HEK293T (cell line): ENCODE results near the gene COMP.
A peak's percentile ranks its signal among the peaks of the same experiment; 100 is the strongest.

ENCODE experiments used
- CTCF ChIA-PET: fragments of 350-600 bp; formaldehyde crosslinking; extraction: SDS; loops from one replicate; lab custom pipeline; 2021; ENCODE audit warnings: antibody characterized with exemption, inconsistent platforms; lab: Yijun Ruan, JAX
- POLR2A ChIA-PET: fragments of 350-600 bp; formaldehyde crosslinking; extraction: SDS; loops from one replicate; lab custom pipeline; 2020; ENCODE audit warnings: antibody characterized with exemption, inconsistent platforms; lab: Yijun Ruan, JAX
- DNase-seq: peaks from one replicate; pipeline ENCODE4 v3.0.0; 2012; ENCODE audit warnings: mixed read lengths; ENCODE audit errors: extremely low spot score
- ARNT ChIP-seq: fragments of 450-650 bp; IDR thresholded peaks from 2 replicates; pipeline ENCODE4 v1.6.1; 2017; ENCODE audit warnings: mild to moderate bottlenecking
- BHLHE40 ChIP-seq: fragments of 450-650 bp; IDR thresholded peaks from 2 replicates; pipeline ENCODE4 v1.6.1; 2016; ENCODE audit warnings: mild to moderate bottlenecking, moderate library complexity, borderline replicate concordance
- CTBP1 ChIP-seq: fragments of 450-650 bp; IDR thresholded peaks from 2 replicates; pipeline ENCODE4 v1.6.1; 2016; ENCODE audit warnings: borderline replicate concordance
- ELF4 ChIP-seq: fragments of 450-650 bp; IDR thresholded peaks from 2 replicates; pipeline ENCODE4 v1.6.1; 2017; ENCODE audit warnings: antibody characterized with exemption
- FOXA1 ChIP-seq: fragments of 450-650 bp; IDR thresholded peaks from 2 replicates; pipeline ENCODE4 v1.6.1; 2016; ENCODE audit warnings: mild to moderate bottlenecking
- FOXK2 ChIP-seq: fragments of 450-650 bp; IDR thresholded peaks from 2 replicates; pipeline ENCODE4 v1.6.1; 2016; ENCODE audit warnings: mild to moderate bottlenecking
- FOXM1 ChIP-seq: fragments of 450-650 bp; IDR thresholded peaks from 2 replicates; pipeline ENCODE4 v1.6.1; 2017; ENCODE audit warnings: mild to moderate bottlenecking, borderline replicate concordance
- HDGF ChIP-seq: fragments of 450-650 bp; IDR thresholded peaks from 2 replicates; pipeline ENCODE4 v1.6.1; 2017; ENCODE audit warnings: antibody characterized with exemption, borderline replicate concordance
- L3MBTL2 ChIP-seq: fragments of 450-650 bp; conservative IDR thresholded peaks from 2 replicates; pipeline ENCODE4 v1.6.1; 2016; ENCODE audit warnings: mild to moderate bottlenecking
- LEF1 ChIP-seq: fragments of 450-650 bp; IDR thresholded peaks from 2 replicates; pipeline ENCODE4 v1.6.1; 2017; ENCODE audit warnings: mild to moderate bottlenecking, borderline replicate concordance
- NFRKB ChIP-seq: fragments of 450-650 bp; IDR thresholded peaks from 2 replicates; pipeline ENCODE4 v1.6.1; 2016; ENCODE audit warnings: mild to moderate bottlenecking, moderate library complexity
- SP1 ChIP-seq: fragments of 450-650 bp; IDR thresholded peaks from 2 replicates; pipeline ENCODE4 v1.6.1; 2017
- SUZ12 ChIP-seq: fragments of 450-650 bp; IDR thresholded peaks from 2 replicates; pipeline ENCODE4 v1.6.1; 2016; ENCODE audit warnings: mild to moderate bottlenecking
- TARDBP ChIP-seq: fragments of 450-650 bp; IDR thresholded peaks from 2 replicates; pipeline ENCODE4 v1.6.1; 2016
- ZNF384 ChIP-seq: fragments of 450-650 bp; IDR thresholded peaks from 2 replicates; pipeline ENCODE4 v1.6.1; 2016
- TF ChIP-seq, protein P1 (sequence below): fragments of 450-650 bp; IDR thresholded peaks from 2 replicates; pipeline ENCODE4 v1.6.1; 2016

The COMP gene

DNA sequence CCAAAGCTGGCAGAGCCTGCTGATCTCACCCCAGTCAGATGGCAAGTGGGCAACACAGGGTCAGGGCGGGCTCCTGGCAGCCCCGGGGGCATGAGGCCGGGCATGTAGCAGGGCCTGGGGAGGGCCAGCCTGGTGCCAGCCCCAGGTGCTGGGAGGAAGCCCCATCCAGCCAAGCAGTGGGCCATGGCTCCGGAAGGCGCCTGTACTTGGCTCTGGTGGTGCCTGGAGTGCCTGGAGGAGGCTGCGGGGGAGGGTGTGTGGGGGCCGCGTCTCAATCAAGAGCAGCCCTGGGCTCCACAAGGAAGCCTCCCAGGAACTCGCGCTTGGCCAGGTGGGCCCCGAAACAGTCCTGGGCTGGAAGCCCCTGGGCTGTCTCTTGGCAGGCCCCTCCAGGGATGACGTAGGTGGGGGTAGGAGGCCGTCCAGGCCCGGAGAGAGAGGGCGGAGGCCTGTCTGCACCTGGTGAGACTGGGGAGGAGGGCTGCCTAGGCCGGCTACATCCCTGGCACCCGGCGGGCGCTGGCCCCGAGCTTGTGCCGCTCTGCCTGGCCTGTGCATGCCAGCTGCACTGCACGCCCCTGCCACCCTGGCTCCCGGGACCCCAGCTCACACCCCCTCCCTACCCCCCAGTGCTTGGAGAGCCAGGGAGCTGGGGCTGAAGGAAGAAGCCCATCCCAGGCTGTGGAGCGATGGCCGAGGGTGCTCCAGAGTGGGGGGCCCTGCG lies 45.9 kb downstream of the COMP start:
- POLR2A ChIA-PET = no interaction called here
- DNase-seq = no peak
- TF ChIP-seq TARDBP (no peak), BHLHE40 (no peak), FOXM1 (no peak), SUZ12 (no peak), FOXA1 (no peak), FOXK2 (no peak), ELF4 (no peak), ARNT (no peak), HDGF (no peak), SP1 (no peak), L3MBTL2 (no peak), LEF1 (no peak)
- TF ChIP-seq, protein P1, sequence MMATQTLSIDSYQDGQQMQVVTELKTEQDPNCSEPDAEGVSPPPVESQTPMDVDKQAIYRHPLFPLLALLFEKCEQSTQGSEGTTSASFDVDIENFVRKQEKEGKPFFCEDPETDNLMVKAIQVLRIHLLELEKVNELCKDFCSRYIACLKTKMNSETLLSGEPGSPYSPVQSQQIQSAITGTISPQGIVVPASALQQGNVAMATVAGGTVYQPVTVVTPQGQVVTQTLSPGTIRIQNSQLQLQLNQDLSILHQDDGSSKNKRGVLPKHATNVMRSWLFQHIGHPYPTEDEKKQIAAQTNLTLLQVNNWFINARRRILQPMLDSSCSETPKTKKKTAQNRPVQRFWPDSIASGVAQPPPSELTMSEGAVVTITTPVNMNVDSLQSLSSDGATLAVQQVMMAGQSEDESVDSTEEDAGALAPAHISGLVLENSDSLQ = no peak
- CTCF ChIA-PET = no interaction called here

DNA sequence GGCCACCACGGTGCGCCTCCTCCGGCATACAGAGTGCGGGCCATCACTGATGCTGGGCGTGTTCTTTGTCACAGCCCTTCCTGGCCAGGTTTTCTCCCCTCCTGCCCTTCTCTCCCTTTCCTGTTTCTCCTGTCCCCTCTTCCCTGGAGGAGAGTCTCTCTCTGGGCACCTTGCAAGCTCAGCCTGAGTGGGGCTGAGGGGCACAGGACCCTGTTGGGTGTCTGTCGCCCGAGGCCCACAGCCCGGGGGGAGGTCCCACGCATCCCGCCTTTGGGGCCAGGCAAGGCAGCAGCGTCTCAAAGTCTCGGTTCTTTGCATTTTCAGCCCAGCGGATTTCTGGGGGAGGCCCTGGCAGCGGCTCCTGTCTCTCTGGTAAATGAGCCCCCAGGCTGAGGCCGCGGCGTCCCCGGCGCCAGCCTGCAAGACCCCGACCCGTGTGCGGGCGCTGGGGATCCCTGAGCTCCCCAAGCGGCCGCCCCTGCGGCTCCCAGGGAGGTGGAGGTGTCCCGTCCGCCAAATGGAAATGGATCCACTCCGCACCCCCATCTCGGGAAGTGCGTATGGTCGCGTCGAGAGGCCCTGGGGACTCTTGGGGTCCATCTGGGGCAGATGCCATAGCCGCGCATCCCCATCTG lies 47.2 kb downstream of the COMP start:
- CTCF ChIA-PET = no interaction called here
- POLR2A ChIA-PET = no interaction called here
- no peak for TF ChIP-seq FOXA1
- no peak for TF ChIP-seq LEF1
- TF ChIP-seq ZNF384 = no peak
- TF ChIP-seq TARDBP = no peak
- no peak for TF ChIP-seq ELF4
- TF ChIP-seq FOXK2 = no peak
- TF ChIP-seq, protein P1 = no peak
- TF ChIP-seq ARNT = no peak
- TF ChIP-seq SUZ12 = no peak
- TF ChIP-seq BHLHE40 = no peak

DNA sequence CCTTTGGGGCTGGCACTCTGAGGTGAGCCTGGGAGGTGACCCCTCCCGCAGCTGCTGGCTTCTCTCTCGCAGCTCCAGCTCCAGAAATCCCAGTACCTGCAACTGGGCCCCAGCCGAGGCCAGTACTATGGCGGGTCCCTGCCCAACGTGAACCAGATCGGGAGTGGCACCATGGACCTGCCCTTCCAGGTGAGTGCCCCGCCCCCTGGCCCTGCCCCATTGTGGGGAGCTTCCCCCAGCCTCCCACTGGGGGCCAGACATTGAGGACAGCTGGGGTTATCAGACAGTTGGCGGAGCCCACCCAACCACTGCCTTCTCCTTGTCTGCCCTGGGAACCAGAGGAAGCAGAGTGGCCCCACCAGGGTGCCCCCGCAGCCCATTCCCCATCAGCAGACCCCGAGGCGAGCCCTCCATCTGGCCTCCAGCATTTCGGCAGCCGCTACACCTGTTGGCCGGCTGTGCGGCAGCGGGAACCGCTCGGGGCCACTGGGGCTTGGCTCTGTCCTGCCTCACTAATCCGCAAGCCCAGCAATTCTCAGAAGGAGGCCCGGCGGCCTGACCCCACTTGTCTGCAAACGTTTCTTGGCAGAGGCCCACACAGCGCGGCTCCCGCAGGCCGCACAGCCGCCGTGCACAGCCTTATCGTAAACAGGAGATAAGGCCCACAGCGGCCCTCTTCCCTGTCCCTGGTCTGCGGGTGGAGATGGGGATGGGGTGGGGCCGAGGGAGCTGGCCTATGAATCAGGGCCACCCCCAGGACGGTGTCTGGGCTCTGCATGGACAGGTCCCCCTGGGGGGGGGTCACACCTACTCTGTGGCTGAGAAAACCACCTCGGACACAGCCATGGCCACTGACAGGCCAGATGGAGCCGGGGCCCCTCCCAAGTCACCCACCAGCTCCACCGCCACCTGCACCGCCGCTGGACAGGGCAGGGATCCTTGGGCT lies 48.0 kb downstream of the COMP start:
- POLR2A ChIA-PET = no interaction called here
- peak; percentile 37 for DNase-seq
- no peak for TF ChIP-seq ARNT
- no peak for TF ChIP-seq SUZ12
- CTCF ChIA-PET = no interaction called here

More for the DNA sequence above, 47.2 kb downstream of the COMP start:
- DNase-seq = no peak

DNA sequence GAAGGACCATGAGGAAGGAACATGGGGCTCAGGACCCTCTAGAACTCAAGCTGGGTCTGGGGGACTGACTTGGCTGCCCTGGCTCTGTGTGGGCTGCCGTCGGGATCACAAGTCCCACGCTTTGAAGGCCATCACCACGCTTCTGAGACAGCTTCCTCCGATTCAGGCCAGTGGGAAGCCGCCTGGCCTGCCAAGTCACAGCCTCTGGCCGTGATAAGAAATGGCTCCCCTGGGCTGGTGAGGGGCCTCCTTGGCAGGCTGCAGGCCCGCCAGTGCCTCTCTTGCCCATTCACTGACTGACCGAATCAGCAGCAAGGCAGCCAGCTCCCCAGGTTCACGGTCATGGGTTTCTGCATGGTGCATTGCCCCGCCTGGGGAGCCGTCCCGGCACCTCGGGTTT lies 48.8 kb downstream of the COMP start:
- CTCF ChIA-PET = interaction anchor here (0.6 kb wide), 1 partner anchor 374 kb away, joined by 3 read pairs; no protein-coding TSS in a partner anchor
- TF ChIP-seq FOXK2 (no peak), SUZ12 (no peak), L3MBTL2 (no peak), FOXA1 (no peak), BHLHE40 (no peak), LEF1 (no peak), NFRKB (no peak), TARDBP (no peak), ELF4 (no peak)
- POLR2A ChIA-PET = no interaction called here
- DNase-seq = no peak

DNA sequence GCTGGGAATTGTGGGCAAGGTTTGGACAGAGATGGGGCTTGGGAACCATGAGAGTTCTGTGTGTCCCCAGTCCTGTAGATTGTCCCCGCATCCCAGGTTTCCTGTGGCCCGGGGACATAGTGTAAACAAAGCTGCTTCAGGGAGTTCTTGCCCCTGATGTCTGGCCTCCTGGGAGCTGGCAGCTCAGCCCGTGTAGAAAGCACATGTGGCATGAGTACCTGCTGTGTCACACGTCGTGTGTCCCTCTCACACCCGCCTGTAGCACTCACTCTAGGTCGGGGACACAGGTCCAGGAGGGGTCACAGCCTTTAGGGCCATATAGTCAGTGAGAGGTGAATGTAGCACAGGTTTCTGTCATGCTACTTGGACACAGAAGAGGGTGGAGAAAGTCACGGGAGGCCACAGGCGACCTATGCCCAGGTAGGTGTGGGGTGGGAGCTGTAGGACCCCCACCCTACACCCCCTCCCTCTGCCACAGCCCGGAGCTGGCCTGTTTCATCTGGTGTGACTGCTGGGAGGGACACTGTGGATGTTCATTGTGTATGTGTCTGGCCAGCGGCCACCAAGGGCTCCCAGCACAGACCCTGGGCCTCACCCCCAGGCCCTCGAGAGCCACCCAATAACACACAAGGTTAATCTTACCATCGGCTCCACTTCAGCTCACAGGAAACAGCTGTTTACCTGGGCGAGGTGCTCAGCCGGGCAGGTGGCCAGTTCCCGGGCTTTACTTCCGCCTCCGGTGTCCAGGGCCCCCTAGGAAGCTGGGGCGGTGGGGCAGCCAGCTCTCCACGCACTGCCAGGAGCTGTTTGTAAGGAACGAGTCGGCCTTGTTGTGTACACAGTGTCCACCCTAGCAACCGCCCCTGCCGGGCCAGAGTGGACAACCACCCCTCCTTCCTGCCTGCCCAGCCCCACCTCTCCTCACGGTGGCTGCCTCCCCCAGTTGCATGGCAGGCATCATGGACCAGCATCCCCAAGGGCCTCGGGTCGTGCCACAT lies 49.7 kb downstream of the COMP start:
- ChIA-PET CTCF (no interaction called here), POLR2A (interaction anchor here (0.6 kb wide), 1 partner anchor 59 kb away, joined by 3 read pairs; no protein-coding TSS in a partner anchor)
- TF ChIP-seq, protein P1 = no peak
- TF ChIP-seq LEF1 (no peak), SUZ12 (no peak), CTBP1 (no peak), ELF4 (no peak), FOXA1 (no peak)
- DNase-seq = no peak
